GM21717 (cell line): ENCODE data around the gene HSBP1L1.
A peak's percentile ranks its signal among the peaks of the same experiment; 100 is the strongest.
"Not testable (repeated sequence)": the region's sequence is repeated elsewhere in the genome, so short reads cannot be mapped to it uniquely, and the experiment has no call there.

ENCODE experiments used
- ATAC-seq: cut with Tn5 transposase; IDR thresholded peaks from one replicate; pipeline ENCODE4 v1.9.1; 2021; ENCODE audit warnings: mild to moderate bottlenecking, moderate library complexity; ENCODE audit not compliant: unreplicated experiment

Gene HSBP1L1

DNA sequence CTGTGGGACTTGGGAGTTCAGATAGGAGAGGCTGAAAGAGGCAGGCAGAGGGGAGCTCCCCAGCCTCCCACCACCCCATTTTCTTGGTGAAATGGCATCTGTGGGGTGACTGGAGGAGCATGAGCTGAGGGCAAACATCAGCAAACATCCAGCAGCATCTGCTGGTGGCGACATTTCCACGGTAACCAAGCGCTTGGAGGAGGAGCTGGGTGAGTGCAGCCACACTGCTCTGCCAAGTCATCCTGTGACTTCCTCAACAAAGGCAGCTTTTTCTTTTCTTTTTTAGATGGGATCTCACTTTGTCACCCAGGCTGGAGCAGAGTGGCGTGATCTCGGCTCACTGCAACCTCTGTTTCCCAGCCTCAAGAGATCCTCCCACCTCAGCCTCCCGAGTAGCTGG, 18.3 kb downstream of the HSBP1L1 start:
- no peak for ATAC-seq

DNA sequence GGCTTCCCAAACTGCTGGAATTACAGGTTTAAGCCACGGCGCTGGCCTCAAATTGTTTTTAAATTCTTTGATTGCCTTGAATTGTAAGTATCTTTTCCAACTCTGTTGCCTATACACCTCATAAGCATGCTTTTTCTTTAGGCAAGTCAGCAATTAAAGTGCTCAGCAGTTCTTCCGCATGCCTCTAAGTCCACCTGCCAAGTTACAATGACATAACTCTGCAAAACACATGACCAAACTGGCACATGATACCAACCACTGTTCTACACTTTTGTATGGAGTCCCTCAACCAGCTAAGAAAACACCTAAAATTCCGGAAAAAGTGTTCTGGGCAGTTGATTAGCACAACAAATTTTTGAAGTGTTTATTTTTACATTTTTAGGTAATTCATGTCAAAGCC, 18.8 kb downstream of the HSBP1L1 start:
- ATAC-seq, result no peak

- no peak for ATAC-seq
Observed at GRCh38 chr18:79983793-79984192, 19.4 kb downstream of the HSBP1L1 start.

DNA sequence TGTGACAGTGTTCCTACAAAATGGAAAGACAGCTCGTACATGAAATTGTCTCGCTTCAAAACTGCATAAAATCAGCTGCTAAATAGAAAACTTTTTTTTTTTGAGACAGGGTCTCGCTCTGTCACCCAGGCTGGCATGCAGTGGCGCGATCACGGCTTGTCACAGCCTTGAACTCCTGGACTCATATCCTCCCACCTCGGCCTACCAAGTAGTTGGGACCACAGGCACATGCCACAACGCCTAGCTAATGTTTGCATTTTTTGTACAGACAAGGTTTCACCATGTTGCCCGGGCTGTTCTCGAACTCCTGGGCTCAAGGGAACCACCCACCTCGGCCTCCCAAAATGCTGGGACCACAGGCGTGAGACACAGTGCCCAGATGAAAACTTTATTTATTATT, 20.7 kb downstream of the HSBP1L1 start:
- no peak for ATAC-seq

DNA sequence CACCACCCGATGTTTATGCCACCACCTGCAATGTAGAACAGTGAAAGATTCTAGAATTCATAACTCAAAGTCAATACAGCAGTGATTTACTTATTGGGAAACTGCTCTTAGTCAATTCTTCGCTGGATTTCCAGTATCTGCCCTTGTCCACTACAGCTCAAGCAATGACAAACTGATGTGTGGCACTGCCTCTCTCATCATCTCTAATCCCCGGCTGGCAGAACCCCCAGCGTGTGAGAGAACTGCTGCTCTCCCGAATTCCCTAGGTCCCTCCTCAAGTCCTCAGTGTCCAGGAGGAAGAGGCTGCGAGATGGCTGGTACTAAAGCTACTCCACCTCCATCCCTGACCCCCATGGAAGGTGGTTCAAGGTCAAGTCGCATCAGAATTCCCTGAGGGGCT, 22.3 kb downstream of the HSBP1L1 start:
- ATAC-seq, result no peak

DNA sequence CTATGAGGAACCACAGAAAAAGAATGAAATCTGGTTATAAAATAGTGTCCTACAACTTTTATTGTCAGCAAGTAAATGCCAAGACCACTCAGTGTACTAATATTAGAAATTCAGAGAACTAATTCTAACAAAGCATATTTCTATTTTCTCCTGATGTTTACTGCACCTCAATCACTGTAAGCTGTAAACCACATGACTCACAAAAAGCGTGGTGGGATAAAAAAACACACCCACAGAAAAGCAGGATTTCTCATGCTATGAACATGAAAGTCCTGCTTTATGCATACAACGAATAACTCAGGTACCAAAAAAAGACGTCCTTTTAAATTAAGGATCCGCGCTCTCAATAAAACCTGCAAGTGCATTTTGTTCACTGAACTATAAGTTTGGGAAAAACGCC, 23.1 kb downstream of the HSBP1L1 start:
- ATAC-seq, result no peak

DNA sequence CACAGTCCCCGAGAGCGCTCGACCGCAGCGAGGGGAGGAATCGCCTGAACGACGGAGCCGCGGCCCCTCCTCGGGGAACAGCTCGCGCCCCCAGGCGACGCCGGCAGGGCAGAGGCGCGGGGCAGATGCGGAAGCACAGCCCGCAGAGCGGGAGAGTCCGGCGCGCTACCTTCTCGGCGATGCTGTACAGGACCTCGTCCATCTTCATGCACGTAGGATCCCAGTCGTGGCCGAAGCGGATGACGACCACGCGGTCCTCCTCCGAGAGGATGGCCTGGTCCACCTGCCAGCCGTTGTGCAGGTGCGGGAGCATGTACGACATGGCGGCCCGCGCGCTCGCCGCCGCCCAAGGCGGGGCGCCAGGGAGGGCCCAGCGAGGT, 23.6 kb downstream of the HSBP1L1 start:
- peak; percentile 63 for ATAC-seq

- ATAC-seq, result peak; percentile 97
Observed at GRCh38 chr18:79988451-79989194, 24.2 kb downstream of the HSBP1L1 start, which contains the start of gene TXNL4A. Gene TXNL4A, minus strand, starts transcription at chr18:79988563. Its CDS starts 171 bp downstream, at chr18:79988392.

DNA sequence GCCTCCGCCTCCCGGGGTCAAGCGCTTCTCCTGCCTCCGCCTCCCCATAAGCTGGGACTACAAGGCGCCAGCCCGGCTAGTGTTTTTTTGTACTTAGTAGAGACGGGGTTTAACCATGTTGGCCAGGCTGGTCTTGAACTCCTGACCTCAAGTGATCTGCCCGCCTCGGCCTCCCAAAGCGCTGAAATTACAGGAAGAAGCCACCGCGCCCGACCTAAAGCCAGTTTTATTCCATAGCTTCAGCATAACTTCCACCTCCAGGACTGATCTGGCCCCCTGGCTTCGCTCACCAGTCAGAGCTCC, 24.7 kb downstream of the HSBP1L1 start:
- ATAC-seq, result no peak

DNA sequence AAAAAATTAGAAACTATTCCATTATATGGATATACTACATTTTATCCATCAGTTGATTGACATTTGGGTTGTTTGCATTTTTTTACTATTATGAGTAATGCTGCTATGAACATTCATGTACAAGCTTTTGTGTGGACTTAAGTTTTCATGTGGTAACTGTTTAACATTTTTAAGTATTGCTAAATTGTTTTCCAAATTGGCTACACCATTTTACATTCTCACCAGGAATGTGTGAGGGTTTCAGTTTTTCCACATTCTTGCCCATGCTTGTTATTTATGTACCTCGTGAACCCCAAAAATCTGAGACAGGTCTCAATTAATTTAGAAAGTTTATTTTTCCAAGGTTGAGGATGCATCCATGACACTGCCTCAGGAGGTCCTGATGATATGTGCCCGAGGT, 27.1 kb downstream of the HSBP1L1 start:
- no peak for ATAC-seq

- ATAC-seq, result not testable (repeated sequence)
Observed at GRCh38 chr18:79999701-80000100, 35.3 kb downstream of the HSBP1L1 start.

GRCh38 chr18:80000877-80001276, 36.4 kb downstream of the HSBP1L1 start:
- ATAC-seq, result no peak

- no peak for ATAC-seq
Observed at GRCh38 chr18:80002468-80002867, 38.0 kb downstream of the HSBP1L1 start.

- no peak for ATAC-seq
Observed at GRCh38 chr18:80004600-80005342, 40.3 kb downstream of the HSBP1L1 start.

DNA sequence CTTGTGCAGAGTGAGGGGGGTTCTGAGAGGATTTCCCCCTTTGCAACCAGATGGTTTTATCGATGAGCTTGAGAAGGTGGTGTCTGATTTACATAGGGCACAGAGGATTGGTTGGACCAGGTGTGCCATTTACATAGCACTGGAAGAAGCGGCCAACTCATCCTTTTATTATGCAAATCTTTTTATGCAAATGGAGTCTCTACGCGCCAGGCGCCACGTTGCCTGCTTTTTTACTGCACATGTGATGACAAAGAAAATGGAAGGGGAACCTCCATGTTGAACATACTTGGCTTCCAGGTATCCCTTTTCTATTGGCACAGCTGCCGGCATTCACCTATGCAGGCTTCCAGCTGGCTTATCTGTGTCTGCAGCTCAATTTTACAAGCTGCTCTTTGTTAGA, 42.3 kb downstream of the HSBP1L1 start:
- no peak for ATAC-seq

GRCh38 chr18:80009661-80010550, 45.5 kb downstream of the HSBP1L1 start:
- no peak for ATAC-seq

DNA sequence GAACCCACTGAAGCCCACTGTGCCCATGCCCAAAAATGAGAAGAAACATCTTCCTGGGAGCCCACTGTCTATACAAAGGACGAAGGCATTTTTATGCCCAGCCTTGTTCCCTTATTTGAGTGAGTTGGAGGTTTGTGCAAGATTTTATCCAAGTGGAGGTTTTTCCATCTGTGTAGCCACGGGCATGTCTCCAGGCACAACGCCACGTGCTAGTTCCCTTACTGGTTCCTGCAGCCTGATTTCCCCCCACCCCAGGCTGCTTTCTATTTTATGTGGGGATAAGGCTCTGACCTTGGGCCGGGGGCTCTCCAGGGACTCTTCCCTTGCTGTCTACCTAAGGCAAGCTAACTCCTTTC, 46.1 kb downstream of the HSBP1L1 start:
- ATAC-seq, result no peak

GRCh38 chr18:80011496-80012137, 47.2 kb downstream of the HSBP1L1 start:
- ATAC-seq, result not testable (repeated sequence)

DNA sequence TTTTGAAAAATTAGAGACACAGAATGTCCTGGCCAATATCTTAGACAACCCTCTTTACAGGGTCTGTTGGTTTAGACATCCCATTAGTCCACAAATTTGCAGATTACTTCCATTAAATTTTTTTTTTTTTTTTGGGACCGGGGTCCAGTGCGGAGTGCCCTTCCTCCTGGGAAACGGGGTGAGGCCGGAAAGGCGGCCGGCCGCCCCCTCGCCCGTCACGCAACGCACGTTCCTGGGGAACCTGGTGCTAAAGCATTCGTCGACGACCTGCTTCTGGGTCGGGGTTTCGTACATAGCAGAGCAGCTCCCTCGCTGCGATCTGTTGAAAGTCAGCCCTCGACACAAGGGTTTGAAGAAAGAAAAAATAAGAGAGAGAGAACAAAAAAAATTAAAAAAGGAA, 48.3 kb downstream of the HSBP1L1 start:
- no peak for ATAC-seq
